Bone marrow (tissue), 2 donors: Measurements from ENCODE around the gene GMFB.
A peak's percentile ranks its signal among the peaks of the same experiment; 100 is the strongest.

Source experiments
- DNase-seq, 2 donors: peaks; one replicate each; lab custom pipeline; 2025; lab: John Stamatoyannopoulos, UW

Gene GMFB

DNA sequence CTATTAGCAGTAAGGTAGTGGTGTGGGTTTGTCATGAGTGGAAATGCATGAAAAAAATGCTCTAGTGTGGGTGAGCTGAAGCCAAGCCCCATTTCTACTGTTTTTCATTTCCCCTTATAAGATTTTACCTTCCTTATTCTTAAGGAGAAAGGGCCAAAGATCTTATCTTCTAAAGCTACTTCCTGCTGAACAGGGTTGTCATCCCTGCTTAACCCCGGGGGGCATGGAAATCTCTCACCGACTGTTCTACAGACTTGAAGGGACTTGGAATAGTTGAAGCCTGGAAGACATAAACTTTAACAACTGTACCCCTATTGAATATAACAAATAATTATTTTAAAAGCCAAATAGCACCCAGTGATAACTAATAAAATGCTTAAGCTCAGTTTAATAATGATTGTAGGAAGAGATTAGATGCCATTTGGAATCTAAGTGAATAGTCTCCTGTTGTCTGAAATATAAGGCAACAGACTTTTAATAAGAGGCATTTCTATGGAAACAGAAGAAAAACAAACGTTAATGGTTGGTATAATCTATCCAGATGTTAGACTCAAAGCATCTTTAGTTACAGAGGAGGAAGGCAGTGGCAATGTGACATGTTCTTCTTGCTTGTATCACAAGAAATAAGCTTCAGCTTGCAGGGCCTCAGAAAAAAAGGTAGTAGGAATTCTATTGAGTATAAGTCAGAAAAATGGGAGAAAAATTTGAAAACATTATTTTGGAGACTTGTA lies 1.8 kb upstream of the GMFB start:
- no peak for DNase-seq

DNA sequence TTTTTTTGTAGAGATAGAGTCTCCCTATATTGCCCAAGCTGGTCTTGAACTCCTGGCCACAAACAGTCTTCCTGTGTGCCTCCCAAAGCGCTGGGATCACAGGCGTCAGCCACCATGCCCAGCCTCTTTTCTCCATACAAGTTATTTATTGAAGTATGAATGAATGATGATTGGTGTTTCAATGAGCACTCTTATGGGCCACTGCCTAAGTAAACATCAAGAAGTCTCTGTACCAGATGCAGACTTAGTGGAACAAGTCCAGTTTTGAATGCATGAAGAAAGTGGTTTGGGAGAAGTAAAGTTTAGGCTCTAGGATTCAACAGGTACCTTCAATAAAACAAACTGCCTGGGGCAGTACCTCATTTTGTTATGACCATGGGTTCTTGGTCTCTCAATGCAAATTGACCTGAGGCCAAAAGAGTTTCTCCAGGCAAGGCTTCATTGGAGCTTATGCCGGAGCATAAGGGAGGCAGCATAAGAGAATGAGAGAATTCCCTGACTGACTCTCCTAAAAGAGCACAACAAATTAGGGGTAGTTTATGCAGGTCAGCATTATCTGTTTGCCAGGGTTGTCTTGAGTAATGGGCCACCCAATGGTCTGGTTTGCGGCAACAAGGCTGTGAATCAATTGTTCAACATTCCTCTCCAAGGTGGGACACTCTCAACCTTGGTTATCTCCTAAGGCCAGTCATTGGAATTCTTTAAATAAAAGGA lies 1.1 kb upstream of the GMFB start:
- DNase-seq, result no peak

- no peak for DNase-seq
These were observed 521 bp upstream of the GMFB start for GRCh38 chr14:54489318-54489683.

GRCh38 chr14:54488318-54488645 lies 498 bp downstream of the GMFB start:
- DNase-seq, result peak in 1 of 2 donors; percentile 30

DNA sequence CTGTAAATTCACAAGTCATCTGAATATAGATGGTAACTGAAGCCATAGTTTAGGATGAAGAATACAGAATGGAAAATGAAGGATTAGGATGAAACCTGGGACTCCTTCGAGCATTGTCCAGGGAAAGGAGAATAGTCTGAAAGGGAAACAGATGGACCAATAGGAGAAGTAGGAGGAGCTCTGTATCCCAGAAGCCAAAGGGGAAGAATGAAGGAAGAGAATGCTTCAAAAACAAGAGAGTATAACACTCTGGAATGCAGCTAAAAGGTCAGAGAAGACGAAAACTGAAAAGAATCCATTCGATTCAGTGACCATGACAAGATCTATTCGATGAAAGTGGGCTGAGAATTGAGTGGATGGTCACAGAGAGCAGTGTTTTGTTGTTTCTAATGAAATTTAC lies 1.0 kb downstream of the GMFB start:
- DNase-seq, result no peak

- no peak for DNase-seq
These were observed 2.1 kb downstream of the GMFB start for GRCh38 chr14:54486685-54487084.

GRCh38 chr14:54483846-54484245 lies 4.9 kb downstream of the GMFB start:
- DNase-seq, result no peak

DNA sequence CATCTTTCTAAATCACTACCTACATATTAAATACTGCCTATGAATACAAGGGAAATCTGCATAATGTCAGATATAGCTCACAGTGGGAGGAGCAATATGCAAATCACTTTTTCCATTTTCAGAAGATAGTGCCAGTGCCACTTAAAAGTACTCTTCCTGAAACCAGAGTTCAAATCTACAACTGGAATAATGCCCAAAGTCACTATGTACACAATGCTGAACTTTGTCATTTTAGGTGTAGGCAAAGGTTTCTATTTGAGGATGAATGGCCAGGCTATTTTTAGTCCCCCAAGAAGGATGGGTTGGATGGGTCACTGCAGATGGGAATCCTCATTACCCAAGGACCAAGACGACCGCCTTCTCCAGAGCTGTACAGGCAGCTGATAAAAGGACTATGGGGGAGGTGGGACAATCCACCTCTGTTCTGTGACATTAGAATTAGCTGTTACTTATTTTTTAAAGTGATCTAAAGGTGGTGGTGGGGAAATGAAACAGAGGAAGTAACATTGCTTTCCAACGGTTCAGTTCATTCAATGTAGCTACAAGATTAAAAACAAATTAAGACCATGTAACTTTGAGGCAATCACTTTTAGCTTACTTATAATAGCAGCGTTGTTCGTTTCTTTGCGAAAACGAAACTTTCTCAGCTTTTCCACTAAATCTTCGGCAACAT lies 5.6 kb downstream of the GMFB start:
- no peak for DNase-seq

- DNase-seq, result no peak
These were observed 7.1 kb downstream of the GMFB start for GRCh38 chr14:54481695-54482094.

DNA sequence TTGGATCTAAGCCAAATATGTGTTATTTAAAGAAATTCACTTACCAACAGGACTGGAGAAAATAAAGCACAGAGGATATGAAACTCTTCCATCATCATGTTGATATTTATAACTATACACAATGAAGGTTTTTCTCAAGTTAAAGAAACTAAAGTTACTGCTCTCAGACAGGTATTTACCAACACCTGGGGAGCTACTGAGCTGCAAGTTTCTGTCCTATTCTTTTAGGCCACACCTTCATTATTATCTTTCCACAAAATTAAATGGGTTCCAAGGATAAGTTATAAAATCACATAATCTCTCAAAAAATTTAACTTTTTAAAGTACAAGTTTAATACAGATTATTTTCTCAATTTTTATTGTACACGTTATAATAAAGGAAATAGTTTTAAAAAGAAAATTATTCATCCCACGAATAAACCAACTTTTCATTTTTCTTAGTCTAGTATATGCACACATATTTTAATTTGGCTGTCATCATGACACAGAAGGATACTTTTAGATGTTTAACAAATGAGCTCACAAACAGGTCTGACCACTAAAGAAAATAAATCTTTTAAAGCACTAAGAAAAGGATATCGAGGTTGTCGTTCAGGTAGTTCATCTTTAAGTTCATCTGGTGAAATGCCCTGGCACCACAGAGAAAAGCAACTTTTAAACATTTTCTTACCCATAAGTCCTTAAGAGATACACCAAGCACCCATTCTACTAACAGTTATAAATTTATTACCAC lies 7.8 kb downstream of the GMFB start:
- no peak for DNase-seq

GRCh38 chr14:54478636-54479215 lies 10.1 kb downstream of the GMFB start:
- no peak for DNase-seq

- no peak for DNase-seq
These were observed 12.9 kb downstream of the GMFB start for GRCh38 chr14:54475911-54476310.

DNA sequence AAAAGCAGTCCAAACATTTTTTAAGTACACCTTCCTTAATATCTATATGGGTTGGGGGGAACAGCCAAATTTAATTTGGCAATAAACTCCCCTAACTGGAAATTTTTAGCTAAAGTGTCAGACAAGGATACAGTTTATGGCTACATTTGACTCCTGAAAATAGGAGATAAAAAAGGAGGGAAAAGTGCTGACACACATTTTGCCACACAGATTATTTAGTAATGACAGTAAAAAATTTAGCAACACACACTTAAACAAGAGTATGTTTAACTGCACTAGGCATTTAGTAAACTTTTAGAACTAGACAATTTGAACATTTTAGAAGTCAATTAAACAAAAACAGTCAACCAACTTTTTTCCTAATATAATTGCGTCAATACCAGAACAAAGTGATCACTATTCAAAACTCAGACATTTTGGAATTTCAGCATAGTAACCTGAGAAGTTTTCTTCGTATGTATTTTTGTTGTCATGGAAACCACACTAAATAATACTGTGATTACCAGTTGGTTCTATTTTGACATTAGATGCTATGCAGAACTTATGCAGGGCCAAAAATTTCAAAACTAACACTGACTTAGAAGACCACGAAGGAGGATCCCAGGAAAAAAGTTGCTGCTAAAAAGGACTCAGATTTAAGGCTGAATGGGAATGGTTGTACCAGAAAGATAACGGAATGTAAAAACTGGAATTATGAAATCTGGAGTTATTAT lies 13.4 kb downstream of the GMFB start:
- DNase-seq, result no peak

- no peak for DNase-seq
These were observed 14.5 kb downstream of the GMFB start for GRCh38 chr14:54474232-54474793.

GRCh38 chr14:54472315-54472714 lies 16.5 kb downstream of the GMFB start:
- DNase-seq, result no peak

GRCh38 chr14:54471641-54472040 lies 17.1 kb downstream of the GMFB start:
- no peak for DNase-seq

DNA sequence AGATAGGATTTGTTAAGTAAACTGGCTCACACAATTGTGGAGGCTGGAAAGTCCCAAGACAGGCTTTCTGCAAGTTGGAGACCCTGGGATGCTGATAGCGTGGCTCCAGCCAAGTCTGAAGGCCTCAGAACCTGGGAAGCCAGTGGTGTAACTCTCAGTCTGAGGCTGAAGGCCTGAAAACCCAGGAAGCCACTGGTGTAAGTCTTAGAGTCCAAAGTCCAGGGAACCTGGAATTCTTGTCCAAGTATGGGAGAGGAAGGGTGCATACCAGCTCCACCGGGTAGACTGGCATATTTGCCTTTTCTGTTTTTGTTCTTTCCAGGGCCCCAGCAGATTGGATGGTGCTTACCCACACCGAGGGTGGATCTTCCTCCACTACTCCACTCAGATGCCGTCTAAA lies 18.1 kb downstream of the GMFB start:
- no peak for DNase-seq

DNA sequence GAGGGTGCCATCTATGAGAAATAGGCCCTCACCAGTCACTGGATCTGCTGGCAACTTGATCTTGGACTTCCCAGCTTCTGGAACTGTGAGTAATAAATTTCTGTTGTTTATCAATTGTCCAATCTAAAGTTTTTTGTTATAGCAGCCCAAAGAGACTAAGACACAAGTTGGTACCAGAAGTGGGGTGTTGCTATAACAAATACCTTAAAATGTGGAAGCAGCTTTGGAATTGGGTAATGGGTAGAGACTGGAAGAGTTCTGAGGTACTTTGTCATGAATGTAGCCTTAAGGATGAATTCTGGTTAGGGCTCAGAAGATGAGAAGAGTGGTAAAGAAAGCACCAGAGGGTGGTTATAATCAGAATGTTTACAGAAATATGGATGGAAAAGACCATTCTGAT lies 21.5 kb downstream of the GMFB start:
- no peak for DNase-seq

- DNase-seq, result no peak
These were observed 23.1 kb downstream of the GMFB start for GRCh38 chr14:54465654-54466053.

GRCh38 chr14:54462048-54462447 lies 26.7 kb downstream of the GMFB start:
- DNase-seq, result no peak

GRCh38 chr14:54459106-54459505 lies 29.7 kb downstream of the GMFB start:
- DNase-seq, result no peak
